GM19099 (cell line): Measurements from ENCODE around the gene GMPR2.

Experiments used
- POLR2A ChIP-seq: IDR thresholded peaks from 3 replicates; pipeline ENCODE4 v1.6.1; 2011; ENCODE audit warnings: low read depth; ENCODE audit not compliant: insufficient read length; ENCODE audit errors: extremely low read depth

Gene GMPR2

GRCh38 chr14:24232645-24233537 lies at the start of gene GMPR2:
Gene GMPR2, plus strand, starts transcription at chr14:24232929. Its CDS starts 325 bp downstream, at chr14:24233254.
- TF ChIP-seq POLR2A, result peak; percentile 58

GRCh38 chr14:24183014-24183481 lies 49.7 kb upstream of the GMPR2 start:
- TF ChIP-seq POLR2A, result no peak

GRCh38 chr14:24184104-24184970 lies 48.4 kb upstream of the GMPR2 start:
- TF ChIP-seq POLR2A, result no peak

DNA sequence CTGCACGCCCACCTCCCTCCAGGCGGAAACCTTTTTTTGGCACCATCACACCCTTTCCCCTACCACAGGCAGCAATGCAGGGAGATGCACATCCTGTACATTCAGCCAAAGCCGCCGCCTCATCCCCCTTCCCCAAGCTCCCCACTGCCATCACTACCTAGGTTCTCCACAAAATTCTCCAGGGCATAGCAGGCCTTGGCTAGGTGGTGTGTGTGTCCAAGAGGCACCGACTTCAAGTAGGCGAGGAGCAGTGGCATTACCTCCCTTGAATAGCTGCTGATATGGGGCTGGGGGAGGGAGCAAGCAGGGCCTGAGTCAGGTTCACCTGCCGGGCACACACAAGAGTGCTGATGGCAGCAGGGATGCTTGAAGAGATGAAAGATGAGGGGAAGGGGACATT lies 47.7 kb upstream of the GMPR2 start:
- TF ChIP-seq POLR2A, result no peak

DNA sequence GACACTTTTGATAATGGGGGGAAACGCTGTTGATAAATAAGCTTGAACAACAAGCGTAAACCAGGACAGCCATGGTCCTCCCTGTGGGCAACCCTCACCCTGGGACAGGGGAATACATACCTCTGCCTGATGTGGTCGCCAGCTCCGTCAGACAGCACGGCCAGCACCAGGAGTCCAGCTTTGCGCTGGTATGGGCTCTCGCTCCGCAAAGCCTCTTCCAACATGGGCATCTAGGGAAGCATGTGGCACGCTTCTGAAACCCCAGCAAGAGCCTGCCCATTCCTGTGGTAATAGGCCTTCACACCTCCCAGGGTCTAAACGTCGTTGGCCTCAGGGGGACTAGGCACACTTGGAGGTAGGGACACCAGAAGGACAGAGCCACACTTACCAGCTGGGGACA lies 47.0 kb upstream of the GMPR2 start:
- TF ChIP-seq POLR2A, result no peak

- no peak for TF ChIP-seq POLR2A
These were observed 45.7 kb upstream of the GMPR2 start for GRCh38 chr14:24186831-24187538.

DNA sequence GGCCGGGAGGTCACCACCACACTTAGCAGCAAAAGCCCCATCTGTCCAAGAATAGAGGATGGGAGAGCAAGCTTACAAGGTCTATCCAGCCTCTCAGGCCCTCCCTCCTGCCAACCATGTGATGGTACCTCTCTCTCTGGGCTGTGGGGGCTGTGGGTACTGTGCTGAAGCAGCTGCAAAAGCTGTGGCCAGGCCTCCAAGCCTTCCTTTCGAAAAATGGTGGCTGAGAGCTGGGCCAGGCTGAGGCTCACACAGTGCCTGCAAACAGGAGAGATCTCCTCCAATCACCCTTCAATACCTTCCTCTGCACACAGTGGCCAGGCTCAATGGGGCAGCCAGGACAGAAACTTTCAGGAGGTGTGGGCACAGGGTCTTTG lies 45.2 kb upstream of the GMPR2 start:
- TF ChIP-seq POLR2A, result no peak

- peak; percentile 85 for TF ChIP-seq POLR2A
These were observed 44.3 kb upstream of the GMPR2 start, which contains the start of gene IPO4 for GRCh38 chr14:24188251-24189058. Gene IPO4, minus strand, starts transcription at chr14:24188816. Its CDS starts 29 bp downstream, at chr14:24188787.

- TF ChIP-seq POLR2A, result no peak
These were observed 43.7 kb upstream of the GMPR2 start for GRCh38 chr14:24189059-24189375.

- no peak for TF ChIP-seq POLR2A
These were observed 43.3 kb upstream of the GMPR2 start for GRCh38 chr14:24189460-24189859.

DNA sequence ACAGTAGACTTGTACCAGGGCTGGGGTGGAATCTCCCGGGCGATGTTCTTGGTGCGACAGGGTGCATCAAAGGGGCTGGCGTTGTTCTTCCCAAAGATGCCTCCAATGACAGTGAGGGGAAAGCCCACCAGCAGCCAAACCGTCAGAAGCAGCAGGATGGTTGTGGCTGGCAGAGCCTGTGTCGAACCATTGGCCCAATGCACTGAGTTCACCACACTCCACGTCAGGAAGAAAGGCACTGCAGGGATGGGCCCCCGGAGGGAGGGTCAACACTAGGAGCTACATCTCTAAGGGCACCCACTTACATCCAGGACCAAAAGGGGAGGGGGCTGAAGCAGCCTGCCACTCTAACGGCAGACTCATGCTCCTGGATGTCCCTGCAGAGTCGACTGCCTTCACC lies 42.3 kb upstream of the GMPR2 start:
- TF ChIP-seq POLR2A, result no peak

DNA sequence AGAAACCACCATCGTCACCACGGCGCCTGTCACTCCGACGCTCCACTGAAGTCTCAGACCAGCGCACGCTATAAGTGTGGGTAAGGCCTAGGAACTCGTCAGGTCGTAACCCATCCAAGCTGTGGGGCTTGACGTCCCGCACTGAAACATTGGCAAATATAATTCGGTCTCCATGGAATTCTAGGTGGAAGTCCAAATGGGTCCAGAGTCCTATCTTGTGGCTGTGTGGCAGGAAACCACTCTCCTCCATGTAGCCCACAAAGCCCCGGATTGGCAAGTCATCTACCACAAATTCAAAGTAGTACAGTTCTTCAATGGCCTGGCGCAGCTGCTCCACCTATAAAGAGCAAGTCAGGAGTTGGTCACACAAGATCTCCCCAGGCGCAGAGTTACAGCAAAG lies 39.8 kb upstream of the GMPR2 start:
- TF ChIP-seq POLR2A, result no peak

- no peak for TF ChIP-seq POLR2A
These were observed 38.4 kb upstream of the GMPR2 start for GRCh38 chr14:24194186-24194872.

DNA sequence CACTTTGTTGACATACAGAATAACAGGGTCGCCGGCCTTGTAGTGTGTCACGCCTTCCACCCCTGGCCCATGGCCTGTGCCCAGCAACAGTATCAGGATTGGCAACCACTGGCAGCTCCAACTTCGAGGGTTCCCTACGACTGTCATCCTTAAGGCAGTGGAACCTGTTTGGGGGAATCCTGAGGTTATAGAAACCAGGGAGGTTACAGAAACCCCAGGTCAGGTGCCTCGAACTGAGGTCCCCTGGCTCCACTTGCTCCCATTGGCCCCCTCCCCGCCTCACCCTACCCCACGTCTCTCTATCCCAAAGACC lies 37.9 kb upstream of the GMPR2 start:
- no peak for TF ChIP-seq POLR2A
